ENCODE results near the gene IER2. TPM values are rescaled to one million over a fixed set of nuclear protein-coding genes. Genes with fewer than 3 reads are reported as not detected.

The IER2 gene
- total and polyA plus RNA-seq, 9 of the 15 experiments (the other 6 are each of a cell fraction or from before 2014, with no cell fraction given), result 4.5 to 205 (median 23.7) TPM

DNA sequence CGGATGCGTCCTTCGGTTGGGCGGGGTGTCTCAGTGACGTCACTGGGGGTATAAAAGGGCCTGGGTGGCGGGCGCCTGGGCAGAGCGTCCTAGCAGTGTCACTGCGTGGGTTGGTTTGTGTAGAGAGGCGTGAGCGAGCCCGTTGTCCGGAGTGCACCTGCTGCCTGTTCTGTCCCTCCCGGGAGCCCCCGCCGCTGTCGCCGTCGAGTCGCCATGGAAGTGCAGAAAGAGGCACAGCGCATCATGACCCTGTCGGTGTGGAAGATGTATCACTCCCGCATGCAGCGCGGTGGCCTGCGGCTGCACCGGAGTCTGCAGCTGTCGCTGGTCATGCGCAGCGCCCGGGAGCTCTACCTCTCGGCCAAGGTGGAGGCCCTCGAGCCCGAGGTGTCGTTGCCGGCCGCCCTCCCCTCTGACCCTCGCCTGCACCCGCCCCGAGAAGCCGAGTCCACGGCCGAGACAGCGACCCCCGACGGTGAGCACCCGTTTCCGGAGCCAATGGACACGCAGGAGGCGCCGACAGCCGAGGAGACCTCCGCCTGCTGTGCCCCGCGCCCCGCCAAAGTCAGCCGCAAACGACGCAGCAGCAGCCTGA is 2.9 kb downstream of the IER2 start:
- Histone ChIP-seq H3K27ac (ENCODE audit: extremely low read depth, low read depth, low read length) (peak overlapping the region; percentile 95), H3K36me3 (ENCODE audit: control insufficient read depth, insufficient read depth, low read length) (peaks cover 14% of the 10 kb centered on the region; the same call in 1 of the 3 replicates), H3K9me1 (ENCODE audit: control insufficient read depth, insufficient read depth, low read length) (no peaks in the 10 kb centered on the region), H3K4me2 (ENCODE audit: insufficient read depth, low read length) (peak overlapping the region; percentile 93), H3K9me3 (replicated peaks; ENCODE audit: control insufficient read depth, insufficient read depth, low read depth, low read length) (no peaks in the 10 kb centered on the region), H4K20me1 (replicated peaks; ENCODE audit: control insufficient read depth, insufficient read depth, low read length) (peaks cover 23% of the 10 kb centered on the region), H3K27me3 (ENCODE audit: control insufficient read depth in 2 of 2, insufficient read depth in 2 of 2, low read length in 2 of 2) (no peaks in the 10 kb centered on the region), H2AFZ (ENCODE audit: low read depth, low read length) (no peak overlapping the region), H3K4me1 (replicated peaks in 1 of 2; ENCODE audit: control insufficient read depth in 2 of 2, insufficient read depth in 2 of 2, low read length in 2 of 2) (peaks cover 12 to 65% of the 10 kb centered on the region in 2 experiments), H3K4me3 (peak overlapping the region; percentile 98), H3K79me2 (ENCODE audit: control insufficient read depth, insufficient read depth, low read length) (peaks cover 65% of the 10 kb centered on the region), H3K9ac (ENCODE audit: insufficient read depth in 1 of 2, low read depth in 2 of 2, low read length in 2 of 2) (peak overlapping the region; percentile 96 to 97)
- ATAC-seq, result peak; percentile 63
- peak; percentile 70 to 97 (median 84) for DNase-seq (ENCODE audit: extremely low read depth in 1 of 4, low spot score in 3 of 4)
- BruUV-seq (replicated peaks), result no TSS peak
- CTCF ChIA-PET (ENCODE audit: low intra/inter-chr PET ratio), result interaction anchor here (0.6 kb wide), 1 partner anchor 113 kb away, joined by 3 read pairs; no protein-coding TSS in a partner anchor
- FAIRE-seq, result no peak
- intact Hi-C loops (cut with micrococcal nuclease) (loop anchor here (5.0 kb wide), 1 partner anchor 39 kb away; no protein-coding TSS in a partner anchor), in situ Hi-C loops (cut with MboI) (no loop called here)
- 1% methylated on average over 59 of the region's 59 CpGs for WGBS (ENCODE audit: insufficient coverage, low coverage, missing lambda C conversion rate)
- POLR2A ChIA-PET, result interaction anchor here (0.6 to 2.3 kb wide), 37 partner anchors 9 to 1776 kb away, joined by 3 to 45 read pairs (median 4); partner anchors contain the start of genes GET3, NACC1 and TRMT1
- peak; percentile 5 for TF ChIP-seq GABPA (tag; conservative IDR thresholded peaks at IDR 0.05; ENCODE audit: low read depth)
- 0 out of 2 replicates have a peak, but pooled peaks have one; percentile 16 for TF ChIP-seq SOX6 (IDR thresholded peaks at IDR 0.05)
- peak; percentile 25; the same call in 1 of the 2 replicates for TF ChIP-seq SMC3 (conservative IDR thresholded peaks at IDR 0.05; ENCODE audit: insufficient read depth, low read depth, low read length)
- peak; percentile 58 for TF ChIP-seq RBBP5 (IDR thresholded peaks at IDR 0.05; ENCODE audit: borderline replicate concordance, insufficient read depth, low read length, poor library complexity, severe bottlenecking)
- peak; percentile 82 for TF ChIP-seq NFIC (IDR thresholded peaks at IDR 0.05)
- TF ChIP-seq MTA2 (IDR thresholded peaks at IDR 0.05; ENCODE audit: low read depth), result no peak
- TF ChIP-seq, protein P1, sequence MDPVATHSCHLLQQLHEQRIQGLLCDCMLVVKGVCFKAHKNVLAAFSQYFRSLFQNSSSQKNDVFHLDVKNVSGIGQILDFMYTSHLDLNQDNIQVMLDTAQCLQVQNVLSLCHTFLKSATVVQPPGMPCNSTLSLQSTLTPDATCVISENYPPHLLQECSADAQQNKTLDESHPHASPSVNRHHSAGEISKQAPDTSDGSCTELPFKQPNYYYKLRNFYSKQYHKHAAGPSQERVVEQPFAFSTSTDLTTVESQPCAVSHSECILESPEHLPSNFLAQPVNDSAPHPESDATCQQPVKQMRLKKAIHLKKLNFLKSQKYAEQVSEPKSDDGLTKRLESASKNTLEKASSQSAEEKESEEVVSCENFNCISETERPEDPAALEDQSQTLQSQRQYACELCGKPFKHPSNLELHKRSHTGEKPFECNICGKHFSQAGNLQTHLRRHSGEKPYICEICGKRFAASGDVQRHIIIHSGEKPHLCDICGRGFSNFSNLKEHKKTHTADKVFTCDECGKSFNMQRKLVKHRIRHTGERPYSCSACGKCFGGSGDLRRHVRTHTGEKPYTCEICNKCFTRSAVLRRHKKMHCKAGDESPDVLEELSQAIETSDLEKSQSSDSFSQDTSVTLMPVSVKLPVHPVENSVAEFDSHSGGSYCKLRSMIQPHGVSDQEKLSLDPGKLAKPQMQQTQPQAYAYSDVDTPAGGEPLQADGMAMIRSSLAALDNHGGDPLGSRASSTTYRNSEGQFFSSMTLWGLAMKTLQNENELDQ (CRISPR knock-in tag; IDR thresholded peaks at IDR 0.05; ENCODE audit: borderline replicate concordance), result no peak
- TF ChIP-seq, protein P2, sequence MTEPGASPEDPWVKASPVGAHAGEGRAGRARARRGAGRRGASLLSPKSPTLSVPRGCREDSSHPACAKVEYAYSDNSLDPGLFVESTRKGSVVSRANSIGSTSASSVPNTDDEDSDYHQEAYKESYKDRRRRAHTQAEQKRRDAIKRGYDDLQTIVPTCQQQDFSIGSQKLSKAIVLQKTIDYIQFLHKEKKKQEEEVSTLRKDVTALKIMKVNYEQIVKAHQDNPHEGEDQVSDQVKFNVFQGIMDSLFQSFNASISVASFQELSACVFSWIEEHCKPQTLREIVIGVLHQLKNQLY (CRISPR knock-in tag; conservative IDR thresholded peaks at IDR 0.05), result no peak; a peak in 2 of 4 replicates
- TF ChIP-seq, protein P3, sequence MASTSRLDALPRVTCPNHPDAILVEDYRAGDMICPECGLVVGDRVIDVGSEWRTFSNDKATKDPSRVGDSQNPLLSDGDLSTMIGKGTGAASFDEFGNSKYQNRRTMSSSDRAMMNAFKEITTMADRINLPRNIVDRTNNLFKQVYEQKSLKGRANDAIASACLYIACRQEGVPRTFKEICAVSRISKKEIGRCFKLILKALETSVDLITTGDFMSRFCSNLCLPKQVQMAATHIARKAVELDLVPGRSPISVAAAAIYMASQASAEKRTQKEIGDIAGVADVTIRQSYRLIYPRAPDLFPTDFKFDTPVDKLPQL (IDR thresholded peaks at IDR 0.05; ENCODE audit: extremely low read depth, insufficient read length), result peak; percentile 90
- TF ChIP-seq ZNF77 (CRISPR knock-in tag; IDR thresholded peaks at IDR 0.05), result no peak; the same call in 1 of the 2 replicates
- TF ChIP-seq, protein P4, sequence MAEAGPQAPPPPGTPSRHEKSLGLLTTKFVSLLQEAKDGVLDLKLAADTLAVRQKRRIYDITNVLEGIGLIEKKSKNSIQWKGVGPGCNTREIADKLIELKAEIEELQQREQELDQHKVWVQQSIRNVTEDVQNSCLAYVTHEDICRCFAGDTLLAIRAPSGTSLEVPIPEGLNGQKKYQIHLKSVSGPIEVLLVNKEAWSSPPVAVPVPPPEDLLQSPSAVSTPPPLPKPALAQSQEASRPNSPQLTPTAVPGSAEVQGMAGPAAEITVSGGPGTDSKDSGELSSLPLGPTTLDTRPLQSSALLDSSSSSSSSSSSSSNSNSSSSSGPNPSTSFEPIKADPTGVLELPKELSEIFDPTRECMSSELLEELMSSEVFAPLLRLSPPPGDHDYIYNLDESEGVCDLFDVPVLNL (CRISPR knock-in tag; IDR thresholded peaks at IDR 0.05; ENCODE audit: low read depth), result no peak
- no peak for TF ChIP-seq FOXJ2 (tag; IDR thresholded peaks at IDR 0.05)
- TF ChIP-seq HDGF (IDR thresholded peaks at IDR 0.05), result 0 out of 2 replicates have a peak, but pooled peaks have one; percentile 58
- TF ChIP-seq POLR2G (IDR thresholded peaks at IDR 0.05; ENCODE audit: low read depth, low read length), result peak; percentile 96
- TF ChIP-seq NR4A1 (CRISPR knock-in tag; IDR thresholded peaks at IDR 0.05), result no peak
- 0 out of 2 replicates have a peak, but pooled peaks have one; percentile 72 for TF ChIP-seq NR4A1 (tag; IDR thresholded peaks at IDR 0.05)
- no peak for TF ChIP-seq HNRNPK (IDR thresholded peaks at IDR 0.05; ENCODE audit: low read depth, low read length, poor library complexity, severe bottlenecking)
